HG02571 (cell line): ENCODE results near the gene PI4KB.
"Not testable (repeated sequence)": the region's sequence is repeated elsewhere in the genome, so short reads cannot be mapped to it uniquely, and the experiment has no call there.

Experiments used
- ATAC-seq: cut with Tn5 transposase; IDR thresholded peaks from one replicate; pipeline ENCODE4 v1.9.1; 2021; ENCODE audit warnings: mild to moderate bottlenecking, moderate library complexity; ENCODE audit not compliant: unreplicated experiment

Gene PI4KB

GRCh38 chr1:151327223-151327902 lies at the start of gene PI4KB:
TSS of gene PI4KB (minus strand) at chr1:151327416. CDS start at chr1:151316481, 10,935 bp downstream.
- ATAC-seq, result peak; percentile 72

GRCh38 chr1:151373196-151373595 lies 46.0 kb upstream of the PI4KB start:
- no peak for ATAC-seq

GRCh38 chr1:151372058-151372934 lies 45.1 kb upstream of the PI4KB start, which contains the start of gene SELENBP1:
TSS of gene SELENBP1 (minus strand) at chr1:151372705. CDS start at chr1:151372641, 64 bp downstream.
- no peak for ATAC-seq

GRCh38 chr1:151371370-151372057 lies 44.3 kb upstream of the PI4KB start:
- ATAC-seq, result no peak

- ATAC-seq, result no peak
Measured at GRCh38 chr1:151370211-151370911, 43.1 kb upstream of the PI4KB start.

- ATAC-seq, result no peak
Measured at GRCh38 chr1:151369621-151370048, 42.4 kb upstream of the PI4KB start.

GRCh38 chr1:151369302-151369610 lies 42.0 kb upstream of the PI4KB start:
- ATAC-seq, result no peak

- no peak for ATAC-seq
Measured at GRCh38 chr1:151368393-151369301, 41.4 kb upstream of the PI4KB start.

- no peak for ATAC-seq
Measured at GRCh38 chr1:151367658-151368392, 40.6 kb upstream of the PI4KB start.

GRCh38 chr1:151364996-151365395 lies 37.8 kb upstream of the PI4KB start:
- no peak for ATAC-seq

GRCh38 chr1:151362308-151363155 lies 35.3 kb upstream of the PI4KB start:
- no peak for ATAC-seq

- ATAC-seq, result no peak
Measured at GRCh38 chr1:151361883-151362282, 34.7 kb upstream of the PI4KB start.

GRCh38 chr1:151356696-151357095 lies 29.5 kb upstream of the PI4KB start:
- ATAC-seq, result no peak

GRCh38 chr1:151352021-151352718 lies 25.0 kb upstream of the PI4KB start:
- no peak for ATAC-seq

- ATAC-seq, result not testable (repeated sequence)
Measured at GRCh38 chr1:151350323-151350722, 23.1 kb upstream of the PI4KB start.

- no peak for ATAC-seq
Measured at GRCh38 chr1:151347523-151348246, 20.5 kb upstream of the PI4KB start.
